HFF-Myc (cell line): ENCODE results near the gene CSTB.
A peak's percentile ranks its signal among the peaks of the same experiment; 100 is the strongest.

Experiments used
- DNase-seq: peaks from one replicate; pipeline ENCODE4 v3.0.0-alpha.2; 2011; ENCODE audit warnings: low read depth; ENCODE audit errors: extremely low read depth
- H3K4me3 ChIP-seq: replicated peaks from 2 replicates; pipeline ENCODE4 v1.5.1; 2011; ENCODE audit warnings: low read depth, mild to moderate bottlenecking, control low read depth, low read length
- TF ChIP-seq, protein P1 (sequence below): IDR thresholded peaks from 2 replicates; pipeline ENCODE4 v1.5.1; 2012; ENCODE audit warnings: mild to moderate bottlenecking, low read depth, low read length, control low read depth; ENCODE audit errors: missing control alignments

The CSTB gene

GRCh38 chr21:43781846-43782245 lies 5.7 kb upstream of the CSTB start:
- no peak overlapping the region for H3K4me3 ChIP-seq
- TF ChIP-seq, protein P1, sequence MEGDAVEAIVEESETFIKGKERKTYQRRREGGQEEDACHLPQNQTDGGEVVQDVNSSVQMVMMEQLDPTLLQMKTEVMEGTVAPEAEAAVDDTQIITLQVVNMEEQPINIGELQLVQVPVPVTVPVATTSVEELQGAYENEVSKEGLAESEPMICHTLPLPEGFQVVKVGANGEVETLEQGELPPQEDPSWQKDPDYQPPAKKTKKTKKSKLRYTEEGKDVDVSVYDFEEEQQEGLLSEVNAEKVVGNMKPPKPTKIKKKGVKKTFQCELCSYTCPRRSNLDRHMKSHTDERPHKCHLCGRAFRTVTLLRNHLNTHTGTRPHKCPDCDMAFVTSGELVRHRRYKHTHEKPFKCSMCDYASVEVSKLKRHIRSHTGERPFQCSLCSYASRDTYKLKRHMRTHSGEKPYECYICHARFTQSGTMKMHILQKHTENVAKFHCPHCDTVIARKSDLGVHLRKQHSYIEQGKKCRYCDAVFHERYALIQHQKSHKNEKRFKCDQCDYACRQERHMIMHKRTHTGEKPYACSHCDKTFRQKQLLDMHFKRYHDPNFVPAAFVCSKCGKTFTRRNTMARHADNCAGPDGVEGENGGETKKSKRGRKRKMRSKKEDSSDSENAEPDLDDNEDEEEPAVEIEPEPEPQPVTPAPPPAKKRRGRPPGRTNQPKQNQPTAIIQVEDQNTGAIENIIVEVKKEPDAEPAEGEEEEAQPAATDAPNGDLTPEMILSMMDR, result no peak
- no peak for DNase-seq

GRCh38 chr21:43779660-43780059 lies 3.6 kb upstream of the CSTB start:
- TF ChIP-seq, protein P1, result no peak
- DNase-seq, result no peak
- no peak overlapping the region for H3K4me3 ChIP-seq

DNA sequence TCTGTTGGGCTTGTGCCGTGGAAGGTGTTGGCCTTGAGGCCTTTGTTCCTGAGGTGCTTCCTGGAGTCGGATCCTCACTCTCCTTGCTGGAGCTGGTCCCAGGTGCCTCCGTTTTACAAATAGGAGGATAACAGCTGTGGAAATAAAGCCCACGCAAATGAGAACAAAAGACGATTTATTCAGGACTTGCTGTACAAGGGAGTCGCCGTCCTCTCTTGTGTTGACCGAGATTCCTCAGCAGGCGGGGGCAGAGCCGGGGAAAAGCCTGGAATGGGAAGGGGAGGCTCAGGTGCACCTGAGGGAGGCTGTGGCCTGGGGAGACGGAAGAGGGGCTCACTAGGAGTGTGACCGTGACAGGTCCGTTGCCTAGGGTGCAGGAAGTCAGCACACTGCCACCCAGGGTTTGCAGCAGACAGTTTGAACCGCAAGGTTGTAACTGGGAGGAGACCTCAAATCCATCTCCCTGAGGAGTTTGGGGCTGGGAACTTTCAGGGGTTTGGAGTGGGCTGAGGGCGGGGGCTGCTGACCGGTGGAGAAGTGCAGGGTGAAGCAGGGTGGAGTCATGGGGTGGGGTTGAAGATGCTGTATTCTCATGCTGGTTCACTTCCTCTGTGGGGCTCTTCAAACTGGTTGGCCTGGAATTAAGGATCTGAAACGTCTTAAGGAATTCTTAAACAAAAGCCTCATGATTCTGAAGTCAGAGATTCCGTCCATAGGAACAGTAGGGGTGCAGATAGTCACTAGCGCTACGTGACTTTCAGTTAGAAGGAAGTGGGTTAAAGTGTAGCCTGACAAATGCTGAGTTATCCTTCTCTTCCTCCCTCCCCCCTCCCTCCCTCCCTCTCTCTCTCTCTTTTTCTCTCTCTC lies 2.6 kb upstream of the CSTB start:
- no peak for DNase-seq
- H3K4me3 ChIP-seq, result no peak overlapping the region
- TF ChIP-seq, protein P1, result no peak

DNA sequence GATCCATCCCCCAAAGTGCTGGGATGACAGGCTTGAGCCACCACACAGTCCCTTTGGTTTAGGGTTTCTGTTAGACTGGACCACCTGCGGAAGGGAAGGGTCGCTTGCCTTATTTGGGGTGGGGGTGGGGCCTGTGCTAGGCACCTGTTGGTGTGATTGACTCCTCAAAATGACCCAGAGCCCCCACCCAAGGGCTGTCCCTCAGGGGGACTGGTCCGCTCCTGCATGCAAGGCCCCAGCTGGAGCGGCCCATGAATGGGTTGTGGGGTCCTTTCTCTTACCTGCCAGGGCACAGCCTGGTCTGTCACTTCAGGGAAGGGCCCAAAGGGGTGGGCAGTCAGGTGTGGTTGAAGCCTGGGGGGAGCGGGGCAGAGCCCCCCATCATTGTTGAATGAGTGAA lies 1.8 kb upstream of the CSTB start:
- no peak for DNase-seq
- TF ChIP-seq, protein P1, result no peak
- H3K4me3 ChIP-seq, result no peak overlapping the region

DNA sequence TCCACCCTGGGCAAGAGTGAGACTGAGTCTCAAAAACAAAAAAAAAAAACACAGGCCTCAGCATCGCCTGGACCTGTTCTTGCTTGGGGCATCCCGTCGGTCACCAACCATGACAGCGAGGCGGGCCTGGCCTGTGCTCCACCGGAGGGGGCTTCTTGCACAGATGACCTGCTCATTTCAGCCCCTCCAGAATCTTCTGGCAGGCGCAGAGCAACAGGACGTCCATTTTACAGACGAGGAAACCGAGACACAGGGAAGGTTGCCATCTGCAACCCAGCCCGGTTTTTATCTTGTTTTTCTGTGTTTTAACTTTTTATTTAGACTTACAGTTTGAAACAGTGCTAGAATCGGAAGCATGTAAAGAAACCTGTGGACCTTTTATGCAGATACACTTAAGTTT lies 918 bp downstream of the CSTB start:
- H3K4me3 ChIP-seq, result peak overlapping the region; percentile 90
- DNase-seq, result no peak
- TF ChIP-seq, protein P1, result no peak

GRCh38 chr21:43774163-43774562 lies 1.9 kb downstream of the CSTB start:
- DNase-seq, result no peak
- TF ChIP-seq, protein P1, result no peak
- H3K4me3 ChIP-seq, result no peak overlapping the region
